Stimulated activated CD4-positive, alpha-beta T cell treated with anti-CD3 and anti-CD28 coated beads, Interleukin-15, amount 100 ng/mL, for 1 hour (primary cell): ENCODE measurements around the gene SLX4IP.

ENCODE experiments used
- DNase-seq, 2 donors: peaks; one replicate each; pipeline ENCODE4 v3.0.0-alpha.2; 2020; ENCODE audit warnings: low read depth in 1 of 2, low spot score in 1 of 2

Gene SLX4IP

GRCh38 chr20:10465135-10465534 is 30.0 kb downstream of the SLX4IP start:
- DNase-seq: no peak

- DNase-seq: no peak
Observed at GRCh38 chr20:10466325-10466724, 31.2 kb downstream of the SLX4IP start.

- DNase-seq: no peak
Observed at GRCh38 chr20:10466855-10467254, 31.8 kb downstream of the SLX4IP start.

DNA sequence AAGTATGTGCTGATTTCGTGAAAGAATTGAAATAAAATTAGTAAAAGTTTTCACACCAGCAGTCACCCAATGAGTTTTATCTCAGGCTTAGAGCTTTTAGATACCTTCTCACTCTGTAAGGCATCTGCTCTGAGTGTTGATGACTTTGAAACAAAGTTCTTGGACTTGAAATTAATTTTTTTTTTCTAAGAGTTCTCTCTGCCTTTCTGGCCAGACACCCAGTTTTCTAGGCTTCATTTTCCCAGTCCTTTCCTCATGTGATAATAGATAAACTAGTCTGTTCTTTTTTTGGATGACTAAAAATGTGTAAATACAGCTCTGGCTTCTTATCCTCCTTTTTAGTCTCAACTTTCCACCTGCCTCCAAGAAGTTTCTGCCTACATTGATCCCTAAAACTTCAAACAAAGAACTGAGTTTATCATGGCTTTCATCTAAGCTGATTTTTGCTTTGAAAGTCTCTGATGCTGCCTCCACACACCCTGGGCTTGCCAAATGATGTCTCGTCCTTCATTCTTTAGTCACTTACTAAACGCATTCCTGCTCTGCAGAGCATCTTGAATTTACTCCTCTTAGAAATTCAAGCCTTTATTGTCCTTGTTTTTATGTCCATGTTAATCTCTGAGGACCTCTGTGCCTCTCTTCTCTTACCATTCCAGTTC is 32.7 kb downstream of the SLX4IP start:
- no peak for DNase-seq

- DNase-seq: no peak
Observed at GRCh38 chr20:10468340-10468845, 33.3 kb downstream of the SLX4IP start.

GRCh38 chr20:10469056-10469455 is 34.0 kb downstream of the SLX4IP start:
- no peak for DNase-seq

- DNase-seq: no peak
Observed at GRCh38 chr20:10469599-10469998, 34.5 kb downstream of the SLX4IP start.

GRCh38 chr20:10470276-10470675 is 35.2 kb downstream of the SLX4IP start:
- DNase-seq: no peak

- no peak for DNase-seq
Observed at GRCh38 chr20:10472871-10473270, 37.8 kb downstream of the SLX4IP start.

DNA sequence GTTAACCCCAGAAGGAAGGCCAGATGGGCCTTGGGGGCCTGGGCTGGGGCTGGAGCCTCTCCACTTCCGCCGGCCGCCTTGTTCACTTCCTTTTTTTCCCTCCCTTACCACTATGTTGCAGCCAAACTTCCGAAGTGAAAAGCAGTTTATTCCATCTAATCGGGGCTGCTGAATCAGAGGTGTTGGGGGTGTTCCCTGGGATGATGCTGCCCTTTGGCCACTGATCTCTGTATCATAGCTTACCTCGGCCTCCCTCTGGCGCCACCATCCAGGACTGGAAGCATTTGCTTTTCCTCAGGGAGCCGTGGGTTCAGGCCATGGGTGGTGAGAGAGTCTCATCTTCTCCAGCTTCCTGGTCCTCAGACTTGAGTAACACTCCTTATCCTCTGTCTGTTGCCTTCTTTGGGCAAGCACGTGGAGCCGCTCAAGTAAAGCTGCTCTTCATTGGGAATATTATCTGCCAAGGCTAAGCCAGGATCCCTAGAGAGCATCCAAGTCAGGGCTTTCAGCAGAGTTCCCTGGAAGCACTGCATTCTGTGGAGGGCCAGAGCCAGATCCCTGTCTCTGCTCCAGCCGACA is 39.6 kb downstream of the SLX4IP start:
- no peak for DNase-seq

- DNase-seq: no peak
Observed at GRCh38 chr20:10475225-10475624, 40.1 kb downstream of the SLX4IP start.

DNA sequence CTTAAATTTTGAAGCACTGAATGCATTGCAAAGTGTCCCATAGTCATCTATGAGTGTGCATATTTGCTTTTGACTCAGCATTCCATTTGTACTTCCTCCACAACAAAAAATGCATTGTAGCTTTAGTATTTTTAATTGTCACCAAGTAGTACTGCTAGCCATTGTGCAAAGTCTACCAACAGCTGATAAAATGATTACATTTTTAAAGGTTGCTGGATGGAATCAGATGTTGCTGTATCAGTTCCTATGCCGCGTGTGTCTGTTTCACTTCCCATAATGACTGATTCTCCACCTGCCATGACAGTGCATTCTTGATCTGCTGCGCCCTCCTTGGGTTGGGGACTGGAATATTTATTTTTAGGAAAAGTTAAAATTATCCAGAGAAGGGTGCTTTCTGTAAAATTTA is 41.2 kb downstream of the SLX4IP start:
- DNase-seq: no peak

- no peak for DNase-seq
Observed at GRCh38 chr20:10478205-10478604, 43.1 kb downstream of the SLX4IP start.

DNA sequence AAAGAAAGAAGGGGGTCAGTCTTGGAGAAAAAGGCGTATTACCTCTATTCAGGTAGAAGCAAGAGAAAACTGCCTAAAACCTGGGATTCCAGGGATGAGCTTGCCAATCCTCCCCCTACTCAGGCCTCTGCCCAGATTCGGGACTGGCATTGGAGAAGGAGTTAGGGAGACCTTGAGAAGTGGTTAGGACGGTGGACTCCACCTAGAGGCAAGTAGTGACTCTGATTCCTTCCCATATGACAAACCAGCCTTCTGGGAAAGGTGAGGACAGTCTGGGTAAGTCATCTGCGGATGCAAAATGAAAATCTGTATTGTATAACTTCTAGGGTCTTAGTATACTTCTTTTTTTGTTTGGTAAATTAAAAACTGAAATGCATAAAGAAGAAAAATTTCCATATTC is 43.8 kb downstream of the SLX4IP start:
- no peak for DNase-seq

- DNase-seq: no peak
Observed at GRCh38 chr20:10481676-10482075, 46.6 kb downstream of the SLX4IP start.

DNA sequence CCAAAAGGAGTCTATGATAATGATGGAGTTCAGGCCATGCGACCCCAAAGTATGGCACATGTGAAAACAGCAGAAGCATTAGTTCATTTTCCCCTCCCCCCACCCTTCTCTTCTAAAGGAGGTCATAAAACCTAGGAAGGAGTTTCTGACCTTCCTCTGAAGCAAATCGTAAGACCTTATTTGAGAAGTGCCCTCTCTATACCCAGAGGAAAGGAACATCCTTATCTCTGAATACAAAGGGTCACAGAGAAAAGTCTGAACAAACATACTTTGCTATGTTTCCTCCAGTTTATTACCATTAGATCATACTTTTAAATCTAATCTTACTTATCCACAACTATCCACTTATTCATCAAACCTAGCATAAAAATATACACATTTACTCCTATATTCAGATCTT is 48.6 kb downstream of the SLX4IP start:
- no peak for DNase-seq

DNA sequence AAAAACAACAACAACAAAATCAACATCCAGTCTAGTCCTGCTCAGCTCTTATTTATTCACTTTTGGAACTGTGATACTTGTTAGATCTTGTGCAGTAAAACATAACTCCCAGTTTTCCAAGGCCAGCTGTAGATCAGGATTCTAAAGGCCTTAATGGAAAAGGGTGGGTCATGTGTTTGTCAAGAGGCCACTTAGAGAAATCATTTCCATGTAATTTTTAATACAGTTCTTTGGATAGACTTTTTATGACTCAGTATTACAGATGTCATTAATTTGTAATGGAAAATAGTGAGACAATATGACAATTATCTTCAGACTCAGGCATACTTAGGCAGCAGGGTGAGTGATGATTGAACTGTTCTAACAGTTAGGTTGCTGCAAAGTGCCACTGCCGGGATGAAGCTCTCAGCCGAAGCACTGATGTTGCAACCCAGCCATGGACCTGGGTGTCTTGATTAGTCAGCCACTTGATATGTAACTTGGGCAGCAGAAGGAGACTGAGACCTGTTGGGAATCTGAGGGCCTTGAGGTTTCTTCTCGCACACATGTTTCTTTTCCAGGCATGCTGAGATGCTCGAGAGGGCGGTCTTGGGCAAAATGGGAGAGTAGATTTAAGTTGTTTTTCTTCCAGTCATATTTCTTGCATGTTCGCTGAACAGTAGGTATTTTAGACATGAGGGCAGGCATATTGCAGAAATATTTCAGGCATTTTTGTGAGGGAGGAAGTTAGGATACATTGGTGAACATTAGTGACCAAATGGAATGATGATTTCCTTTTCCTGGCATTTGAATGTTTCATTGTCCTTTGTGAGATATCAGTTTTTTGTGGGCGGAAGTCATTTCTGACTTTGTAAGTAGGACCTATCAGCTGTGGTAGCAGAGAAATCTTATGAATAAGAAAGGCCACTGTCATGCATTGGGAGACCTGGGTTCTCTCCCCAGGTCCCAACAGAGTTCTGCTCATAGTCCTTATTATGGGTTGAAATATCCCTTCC is 52.3 kb downstream of the SLX4IP start:
- no peak for DNase-seq

DNA sequence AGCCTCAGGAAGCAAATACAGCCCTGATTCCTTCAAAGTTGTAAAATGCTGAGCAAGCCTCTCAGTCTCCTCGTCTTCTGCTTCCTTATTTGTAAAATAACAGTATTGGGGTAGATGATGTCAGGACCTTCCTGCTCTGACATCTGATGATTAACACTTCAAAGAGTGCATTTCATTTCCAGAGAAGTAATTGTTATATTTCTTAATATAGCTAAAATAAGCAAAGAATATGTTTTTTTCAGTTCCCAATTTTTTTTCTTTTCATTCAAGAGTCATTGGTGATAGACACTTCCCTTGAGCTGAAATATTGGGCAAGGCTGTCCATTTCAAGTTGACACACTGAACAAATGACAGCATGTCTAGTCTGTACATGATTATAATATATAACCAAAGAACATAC is 53.4 kb downstream of the SLX4IP start:
- no peak for DNase-seq

GRCh38 chr20:10489853-10490252 is 54.7 kb downstream of the SLX4IP start:
- DNase-seq: no peak

- DNase-seq: no peak
Observed at GRCh38 chr20:10490257-10490656, 55.2 kb downstream of the SLX4IP start.

GRCh38 chr20:10490706-10491105 is 55.6 kb downstream of the SLX4IP start:
- DNase-seq: no peak

DNA sequence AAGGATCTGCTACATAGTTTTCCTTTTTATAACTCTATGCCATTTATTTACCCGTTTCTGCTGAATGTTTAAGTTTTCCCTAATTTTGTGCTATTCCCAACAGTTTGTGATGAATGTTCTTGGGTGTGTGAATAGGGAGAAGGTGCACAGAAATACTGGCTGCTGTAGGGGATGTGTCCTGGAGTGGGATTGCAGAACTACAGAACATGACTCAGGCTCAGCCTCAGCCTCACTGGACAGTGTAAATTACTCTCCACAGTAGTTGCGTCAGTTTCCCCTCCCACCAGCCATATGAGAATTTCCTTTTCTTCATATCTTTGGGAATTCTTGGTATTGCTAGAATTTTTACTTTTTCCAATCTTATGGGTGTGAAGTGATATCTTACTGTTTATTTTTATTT is 57.0 kb downstream of the SLX4IP start:
- no peak for DNase-seq
